ENCODE measurements around the gene ARX. TPM values are rescaled to one million over a fixed set of nuclear protein-coding genes. Genes with fewer than 3 reads are reported as not detected.

ARX gene
- total RNA-seq, 1 experiment from 2014 or later, result not detected

DNA sequence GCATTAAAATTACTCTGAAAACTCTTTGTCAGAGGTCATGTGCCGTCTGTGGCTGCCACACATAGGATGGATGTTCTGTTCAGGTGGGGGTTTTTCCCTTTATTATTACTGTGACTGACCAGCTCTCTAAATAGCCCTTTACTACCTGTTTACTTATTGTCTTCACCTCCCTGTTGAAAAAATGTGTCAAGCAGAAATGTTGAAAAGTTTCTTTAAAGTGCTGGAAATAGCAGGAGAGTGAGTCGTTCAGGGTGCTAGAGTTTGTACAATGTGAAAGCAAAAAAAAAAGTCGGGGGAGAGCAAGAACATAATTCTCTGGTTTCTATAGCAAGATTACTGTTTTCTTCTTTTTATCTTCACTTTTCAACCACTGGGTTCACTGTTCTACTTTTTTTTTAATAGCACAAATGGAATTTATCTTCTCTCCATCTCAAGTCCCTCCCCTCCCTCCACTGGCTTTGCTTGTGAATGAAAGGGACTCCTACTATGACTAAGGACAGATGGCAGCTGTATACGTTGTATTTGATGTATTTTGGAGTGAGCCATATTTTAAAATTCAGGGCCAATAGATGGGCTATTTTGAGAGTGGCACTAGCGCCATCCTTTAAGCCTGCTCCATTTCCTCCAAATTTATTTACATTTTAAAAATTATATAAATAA is 33.3 kb downstream of the ARX start:
- CTCF ChIA-PET, result no interaction called here
- Histone ChIP-seq H3K79me2 (ENCODE audit: low read length) (no peaks in the 10 kb centered on the region), H3K4me1 (ENCODE audit: insufficient read depth, low read length) (no peaks in the 10 kb centered on the region), H4K20me1 (ENCODE audit: low read length) (no peaks in the 10 kb centered on the region), H3K9ac (ENCODE audit: low read length) (no peak overlapping the region), H3K4me2 (ENCODE audit: low read length) (no peak overlapping the region), H3K27me3 (ENCODE audit: low read length) (no peaks in the 10 kb centered on the region), H3K27ac (ENCODE audit: low read length) (no peak overlapping the region), H3F3A (ENCODE audit: low read length, unreplicated experiment) (no peaks in the 10 kb centered on the region), H3K4me3 (ENCODE audit: low read length) (no peak overlapping the region), H3K9me3 (ENCODE audit: low read length) (no peaks in the 10 kb centered on the region), H3K9me2 (replicated peaks; ENCODE audit: low read length) (no peaks in the 10 kb centered on the region), H3K36me3 (ENCODE audit: low read depth, low read length) (no peaks in the 10 kb centered on the region; the same call in 1 of the 2 replicates), H2AFZ (ENCODE audit: low read length) (no peak overlapping the region)
- DNase-seq (no peak), ATAC-seq (no peak)
- no TSS peak for BruUV-seq (replicated peaks)
- intact Hi-C loops (cut with micrococcal nuclease), result no loop called here
- POLR2A ChIA-PET (ENCODE audit: unreplicated experiment), result no interaction called here
- TF ChIP-seq EZH2phosphoT487 (IDR thresholded peaks at IDR 0.05; ENCODE audit: borderline replicate concordance, low read length), result no peak
- no peak for TF ChIP-seq EZH2 (IDR thresholded peaks at IDR 0.05; ENCODE audit: low read length, unreplicated experiment)
- TF ChIP-seq, protein P1, sequence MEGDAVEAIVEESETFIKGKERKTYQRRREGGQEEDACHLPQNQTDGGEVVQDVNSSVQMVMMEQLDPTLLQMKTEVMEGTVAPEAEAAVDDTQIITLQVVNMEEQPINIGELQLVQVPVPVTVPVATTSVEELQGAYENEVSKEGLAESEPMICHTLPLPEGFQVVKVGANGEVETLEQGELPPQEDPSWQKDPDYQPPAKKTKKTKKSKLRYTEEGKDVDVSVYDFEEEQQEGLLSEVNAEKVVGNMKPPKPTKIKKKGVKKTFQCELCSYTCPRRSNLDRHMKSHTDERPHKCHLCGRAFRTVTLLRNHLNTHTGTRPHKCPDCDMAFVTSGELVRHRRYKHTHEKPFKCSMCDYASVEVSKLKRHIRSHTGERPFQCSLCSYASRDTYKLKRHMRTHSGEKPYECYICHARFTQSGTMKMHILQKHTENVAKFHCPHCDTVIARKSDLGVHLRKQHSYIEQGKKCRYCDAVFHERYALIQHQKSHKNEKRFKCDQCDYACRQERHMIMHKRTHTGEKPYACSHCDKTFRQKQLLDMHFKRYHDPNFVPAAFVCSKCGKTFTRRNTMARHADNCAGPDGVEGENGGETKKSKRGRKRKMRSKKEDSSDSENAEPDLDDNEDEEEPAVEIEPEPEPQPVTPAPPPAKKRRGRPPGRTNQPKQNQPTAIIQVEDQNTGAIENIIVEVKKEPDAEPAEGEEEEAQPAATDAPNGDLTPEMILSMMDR (conservative IDR thresholded peaks at IDR 0.05; ENCODE audit: low read depth, low read length), result no peak

DNA sequence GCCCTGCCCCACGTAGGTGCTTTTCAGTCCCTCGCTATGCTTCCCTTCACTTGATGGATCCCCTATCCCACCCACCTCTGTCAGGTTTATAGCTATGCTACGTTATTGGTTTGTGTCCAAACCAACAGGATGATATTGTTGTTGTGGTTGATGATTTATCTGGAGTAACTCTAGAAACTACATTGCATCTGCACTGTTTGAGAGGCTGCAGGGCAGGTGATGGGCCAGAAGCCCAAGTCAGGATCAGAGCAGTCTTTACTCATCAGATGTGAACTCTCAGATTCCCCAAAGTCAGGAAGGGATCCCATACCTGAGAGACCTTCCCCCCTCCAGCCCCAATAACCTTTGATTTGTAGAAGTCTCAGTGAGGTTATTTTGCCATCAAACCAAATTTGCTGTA is 34.7 kb downstream of the ARX start:
- CTCF ChIA-PET, result no interaction called here

GRCh38 chrX:24979081-24979480 is 36.7 kb downstream of the ARX start:
- no peak overlapping the region for H3K27ac ChIP-seq (ENCODE audit: low read length)
- DNase-seq (no peak), ATAC-seq (no peak)
- no peak overlapping the region for H2AFZ ChIP-seq (ENCODE audit: low read length)
- H3K27me3 ChIP-seq (ENCODE audit: low read length), result no peaks in the 10 kb centered on the region
- ChIA-PET POLR2A (ENCODE audit: unreplicated experiment) (no interaction called here), CTCF (no interaction called here)
- no peaks in the 10 kb centered on the region for H4K20me1 ChIP-seq (ENCODE audit: low read length)
- no TSS peak for BruUV-seq (replicated peaks)
- no peaks in the 10 kb centered on the region; the same call in 1 of the 2 replicates for H3K36me3 ChIP-seq (ENCODE audit: low read depth, low read length)
- no peaks in the 10 kb centered on the region for H3K79me2 ChIP-seq (ENCODE audit: low read length)
- H3K9me2 ChIP-seq (replicated peaks; ENCODE audit: low read length), result no peaks in the 10 kb centered on the region
- H3K9ac ChIP-seq (ENCODE audit: low read length), result no peak overlapping the region
- no peak overlapping the region for H3K4me3 ChIP-seq (ENCODE audit: low read length)
- no peaks in the 10 kb centered on the region for H3F3A ChIP-seq (ENCODE audit: low read length, unreplicated experiment)
- H3K9me3 ChIP-seq (ENCODE audit: low read length), result no peaks in the 10 kb centered on the region
- TF ChIP-seq EZH2 (IDR thresholded peaks at IDR 0.05; ENCODE audit: low read length, unreplicated experiment) (no peak), EZH2phosphoT487 (IDR thresholded peaks at IDR 0.05; ENCODE audit: borderline replicate concordance, low read length) (no peak)
- TF ChIP-seq, protein P1 (conservative IDR thresholded peaks at IDR 0.05; ENCODE audit: low read depth, low read length), result no peak
- H3K4me1 ChIP-seq (ENCODE audit: insufficient read depth, low read length), result no peaks in the 10 kb centered on the region
- intact Hi-C loops (cut with micrococcal nuclease), result no loop called here
- no peak overlapping the region for H3K4me2 ChIP-seq (ENCODE audit: low read length)

More for the DNA sequence above, 34.7 kb downstream of the ARX start:
- no peak overlapping the region for H2AFZ ChIP-seq (ENCODE audit: low read length)
- ATAC-seq (no peak), DNase-seq (no peak)
- H3K4me1 ChIP-seq (ENCODE audit: insufficient read depth, low read length), result no peaks in the 10 kb centered on the region
- BruUV-seq (replicated peaks), result no TSS peak
- H4K20me1 ChIP-seq (ENCODE audit: low read length), result no peaks in the 10 kb centered on the region
- no peaks in the 10 kb centered on the region for H3K79me2 ChIP-seq (ENCODE audit: low read length)
- intact Hi-C loops (cut with micrococcal nuclease), result no loop called here
- no peak overlapping the region for H3K9ac ChIP-seq (ENCODE audit: low read length)
- no peak for TF ChIP-seq EZH2 (IDR thresholded peaks at IDR 0.05; ENCODE audit: low read length, unreplicated experiment)
- TF ChIP-seq, protein P1 (conservative IDR thresholded peaks at IDR 0.05; ENCODE audit: low read depth, low read length), result no peak
- no peaks in the 10 kb centered on the region; the same call in 1 of the 2 replicates for H3K36me3 ChIP-seq (ENCODE audit: low read depth, low read length)
- H3K9me2 ChIP-seq (replicated peaks; ENCODE audit: low read length), result no peaks in the 10 kb centered on the region
- no peaks in the 10 kb centered on the region for H3K27me3 ChIP-seq (ENCODE audit: low read length)
- H3K4me3 ChIP-seq (ENCODE audit: low read length), result no peak overlapping the region
- no peak overlapping the region for H3K4me2 ChIP-seq (ENCODE audit: low read length)
- H3K9me3 ChIP-seq (ENCODE audit: low read length), result no peaks in the 10 kb centered on the region
- no peak overlapping the region for H3K27ac ChIP-seq (ENCODE audit: low read length)
- POLR2A ChIA-PET (ENCODE audit: unreplicated experiment), result no interaction called here
- H3F3A ChIP-seq (ENCODE audit: low read length, unreplicated experiment), result no peaks in the 10 kb centered on the region

Measured in PC-3 (cell line).